Dermis microvascular lymphatic vessel endothelial cell (primary cell): ENCODE data around the gene CEP162. TPM values are rescaled to one million over a fixed set of nuclear protein-coding genes. Genes with fewer than 3 reads are reported as not detected.
"Not testable (repeated sequence)": the region's sequence is repeated elsewhere in the genome, so short reads cannot be mapped to it uniquely, and the experiment has no call there.

Source experiments
- DNase-seq, 2 donors: peaks; one replicate each; pipeline versions ENCODE4 v3.0.0 to v3.0.0-alpha.2; 2010; ENCODE audit warnings: low read depth in 2 of 2
- total RNA-seq: library from RNA; depleted of rRNA; stranded (reverse); fragments of >200 nt; gene quantifications from 2 replicates; pipeline ENCODE4 v1.2.1, GENCODE V29; 2014

Gene CEP162
- total RNA-seq, 1 donor from 2014 or later = 3.6 TPM

DNA sequence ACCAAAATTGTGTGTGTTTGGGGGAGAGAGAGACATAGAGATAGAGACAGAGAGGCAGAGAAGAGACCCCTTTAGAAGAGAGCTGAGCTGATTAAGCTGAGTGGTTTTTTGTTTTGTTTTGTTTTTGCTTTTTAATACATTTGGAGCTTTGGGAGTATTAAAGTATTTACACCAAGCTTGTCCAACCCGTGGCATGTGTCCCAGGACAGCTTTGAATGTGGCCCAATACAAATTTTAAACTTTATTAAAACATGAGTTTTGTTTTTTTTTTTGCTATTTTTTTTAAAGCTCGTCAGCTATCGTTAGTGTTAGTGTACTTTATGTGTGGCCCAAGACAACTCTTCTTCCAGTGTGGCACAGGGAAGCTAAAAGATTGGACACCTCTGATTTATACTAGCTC lies 137.9 kb downstream of the CEP162 start:
- no peak for DNase-seq

DNA sequence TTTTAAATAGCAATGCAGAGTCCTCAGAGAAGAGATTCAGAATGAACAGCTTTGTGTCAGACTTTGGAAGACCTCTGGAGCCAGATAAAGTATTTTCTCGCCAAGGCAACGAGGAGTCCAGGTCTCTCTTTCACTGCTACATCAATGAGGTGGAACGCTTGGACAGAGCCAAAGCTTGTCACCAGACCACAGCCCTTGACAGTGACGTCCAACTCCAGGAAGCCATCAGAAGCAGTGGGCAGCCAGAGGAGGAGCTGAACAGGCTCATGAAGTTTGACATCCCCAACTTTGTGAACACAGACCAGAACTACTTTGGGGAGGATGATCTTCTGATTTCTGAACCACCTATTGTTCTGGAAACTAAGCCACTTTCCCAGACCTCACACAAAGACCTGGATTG lies 138.4 kb downstream of the CEP162 start:
- no peak for DNase-seq

DNA sequence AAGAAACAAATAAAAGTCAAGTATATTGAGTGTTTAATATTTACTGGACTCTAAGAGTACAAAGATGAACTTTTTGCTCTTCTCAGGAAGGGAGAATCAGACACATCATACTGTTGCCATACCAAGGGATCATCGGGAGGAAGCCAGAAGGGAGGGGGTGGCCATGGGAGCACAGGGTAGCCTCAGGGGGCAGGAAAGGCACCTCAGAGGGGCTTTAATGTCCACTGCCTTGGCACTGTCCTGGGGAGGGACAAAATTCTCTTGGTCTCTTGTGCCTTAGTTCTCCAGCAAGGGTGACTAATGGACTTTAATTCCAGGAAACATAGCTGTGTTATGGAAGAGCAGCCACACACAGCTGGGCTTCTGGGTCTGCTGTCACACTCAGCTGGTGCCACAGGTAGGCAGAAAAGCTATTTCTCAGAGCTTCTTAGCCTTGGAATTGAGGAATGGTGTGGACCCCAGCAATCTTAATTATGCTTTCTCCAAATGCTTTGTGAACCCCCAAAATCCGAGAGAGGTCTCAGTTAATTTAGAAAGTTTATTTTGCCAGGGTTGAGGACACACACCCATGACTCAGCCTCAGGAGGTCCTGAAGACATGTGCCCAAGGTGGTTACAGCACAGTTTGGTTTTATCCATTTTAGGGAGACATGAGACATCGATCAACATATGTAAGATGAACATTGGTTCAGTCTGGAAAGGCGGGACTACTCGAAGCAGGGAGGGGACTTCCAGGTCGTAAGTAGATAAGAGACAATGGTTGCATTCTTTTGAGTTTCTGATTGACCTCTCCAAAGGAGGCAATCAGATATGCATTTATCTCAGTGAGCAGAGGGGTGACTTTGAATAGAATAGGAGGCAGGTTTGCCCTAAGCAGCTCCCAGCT lies 140.7 kb downstream of the CEP162 start:
- no peak for DNase-seq

DNA sequence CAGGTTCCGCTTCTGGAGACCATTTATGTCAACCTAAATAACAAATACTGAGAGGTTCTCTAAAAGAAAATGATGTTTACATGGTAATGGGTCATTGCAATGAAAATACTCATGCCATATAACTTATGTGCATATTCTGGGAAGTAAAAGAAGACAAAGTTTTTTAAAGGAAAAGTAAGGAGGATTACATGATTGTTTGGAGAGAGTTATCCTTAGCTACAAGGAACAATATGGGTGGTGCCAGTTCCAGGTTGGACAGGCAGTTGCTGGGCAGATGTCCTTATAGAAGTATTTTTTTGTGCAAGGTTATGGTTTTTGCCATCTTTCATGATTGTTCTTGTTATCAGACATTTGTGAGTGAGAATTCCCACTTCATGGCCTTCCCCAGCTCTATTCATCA lies 141.4 kb downstream of the CEP162 start:
- DNase-seq = no peak

DNA sequence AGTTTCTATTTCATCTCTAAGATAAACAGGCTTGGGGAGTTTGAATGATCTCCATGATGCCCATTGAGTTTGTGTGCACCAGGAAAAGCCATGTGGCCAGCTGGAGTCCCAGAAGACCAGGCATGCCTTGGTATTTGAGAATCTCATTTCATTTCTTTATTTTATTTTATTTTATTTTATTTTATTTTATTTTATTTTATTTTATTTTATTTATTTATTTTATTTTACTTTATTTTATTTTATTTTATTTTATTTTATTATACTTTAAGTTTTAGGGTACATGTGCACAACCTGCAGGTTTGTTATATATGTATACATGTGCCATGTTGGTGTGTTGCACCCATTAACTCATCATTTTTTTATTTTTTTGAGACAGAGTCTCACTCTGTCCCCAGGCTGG lies 142.7 kb downstream of the CEP162 start:
- not testable (repeated sequence) for DNase-seq

DNA sequence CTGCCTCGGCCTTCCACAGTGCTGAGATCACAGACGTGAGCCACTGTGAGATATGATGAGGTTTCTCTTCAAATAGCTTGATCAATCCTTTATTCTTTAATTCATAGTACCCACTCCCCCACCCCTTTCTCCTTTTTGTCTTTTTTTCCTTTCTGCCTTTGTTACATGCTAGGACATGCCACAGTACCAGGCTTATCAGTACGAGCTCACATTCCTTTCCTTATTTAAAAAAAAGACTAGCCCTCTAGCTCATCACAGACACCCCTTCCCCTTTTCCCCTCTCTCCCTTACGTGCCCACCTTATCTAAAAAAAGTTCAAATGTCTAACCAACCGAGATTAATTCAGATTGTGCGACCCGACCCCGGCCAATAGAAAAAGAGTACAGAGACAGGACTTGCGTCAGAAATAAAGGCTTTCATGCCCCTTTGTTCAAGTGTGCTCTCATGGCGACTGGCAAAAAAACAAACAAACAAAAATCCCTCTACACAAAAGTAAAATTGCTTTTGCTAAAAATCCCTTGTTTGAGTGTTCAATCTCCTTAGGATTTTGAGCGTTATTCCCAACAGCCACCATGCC lies 144.7 kb downstream of the CEP162 start:
- DNase-seq = no peak

DNA sequence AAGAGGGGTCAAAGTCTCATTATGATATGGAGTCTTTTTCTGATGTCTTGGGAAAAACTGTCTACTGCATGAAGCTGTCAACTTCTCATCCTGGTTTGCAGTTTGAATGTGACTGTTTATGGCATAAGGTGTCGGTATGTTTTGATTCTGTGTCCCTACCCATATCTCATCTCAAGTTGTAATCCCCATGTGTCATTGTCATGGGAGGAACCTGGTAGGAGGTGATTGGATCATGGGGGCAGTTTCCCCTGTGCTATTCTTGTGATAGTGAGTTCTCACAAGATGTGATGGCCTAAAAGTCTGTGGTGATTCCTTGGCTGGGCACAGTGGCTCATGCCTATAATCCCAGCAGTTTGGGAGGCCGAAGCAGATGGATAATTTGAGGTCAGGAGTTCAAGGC lies 146.2 kb downstream of the CEP162 start:
- DNase-seq = no peak

DNA sequence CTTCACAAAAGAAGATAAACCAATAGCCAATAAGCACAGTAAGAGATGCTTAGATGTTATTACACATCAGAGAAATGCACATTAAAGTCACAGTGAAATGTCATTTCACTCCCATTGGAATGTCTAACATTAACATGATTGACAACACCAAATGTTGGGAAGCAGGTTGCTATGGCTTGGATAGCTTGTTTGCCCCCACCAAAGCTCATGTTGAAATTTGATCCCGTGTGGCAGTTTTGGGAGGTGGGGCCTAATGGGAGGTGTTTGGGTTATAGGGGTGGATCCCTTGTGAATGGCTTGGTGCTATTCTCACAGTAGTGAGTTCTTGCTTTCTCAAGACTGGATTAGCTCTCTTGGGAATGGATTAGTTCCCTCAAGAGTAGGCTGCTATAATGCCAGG lies 149.1 kb downstream of the CEP162 start:
- DNase-seq = no peak

DNA sequence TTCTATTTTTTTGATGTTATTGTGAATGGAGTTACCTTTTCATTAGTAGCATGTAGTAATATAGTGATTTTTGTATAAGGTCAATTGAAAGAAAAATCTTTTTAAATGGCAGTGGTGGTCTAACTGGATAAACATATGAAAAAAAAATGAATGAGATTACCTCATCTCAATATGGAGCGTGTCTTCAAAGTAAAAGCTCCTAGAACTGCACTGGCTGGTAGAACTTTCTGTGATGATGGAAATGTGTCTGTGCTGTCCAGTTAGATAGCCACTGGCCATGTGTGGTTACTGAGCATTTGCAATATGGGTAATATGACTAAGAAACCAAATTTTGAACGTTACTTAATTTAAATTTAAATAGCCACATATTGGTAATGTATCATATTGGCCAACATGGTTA lies 149.8 kb downstream of the CEP162 start:
- DNase-seq = no peak

DNA sequence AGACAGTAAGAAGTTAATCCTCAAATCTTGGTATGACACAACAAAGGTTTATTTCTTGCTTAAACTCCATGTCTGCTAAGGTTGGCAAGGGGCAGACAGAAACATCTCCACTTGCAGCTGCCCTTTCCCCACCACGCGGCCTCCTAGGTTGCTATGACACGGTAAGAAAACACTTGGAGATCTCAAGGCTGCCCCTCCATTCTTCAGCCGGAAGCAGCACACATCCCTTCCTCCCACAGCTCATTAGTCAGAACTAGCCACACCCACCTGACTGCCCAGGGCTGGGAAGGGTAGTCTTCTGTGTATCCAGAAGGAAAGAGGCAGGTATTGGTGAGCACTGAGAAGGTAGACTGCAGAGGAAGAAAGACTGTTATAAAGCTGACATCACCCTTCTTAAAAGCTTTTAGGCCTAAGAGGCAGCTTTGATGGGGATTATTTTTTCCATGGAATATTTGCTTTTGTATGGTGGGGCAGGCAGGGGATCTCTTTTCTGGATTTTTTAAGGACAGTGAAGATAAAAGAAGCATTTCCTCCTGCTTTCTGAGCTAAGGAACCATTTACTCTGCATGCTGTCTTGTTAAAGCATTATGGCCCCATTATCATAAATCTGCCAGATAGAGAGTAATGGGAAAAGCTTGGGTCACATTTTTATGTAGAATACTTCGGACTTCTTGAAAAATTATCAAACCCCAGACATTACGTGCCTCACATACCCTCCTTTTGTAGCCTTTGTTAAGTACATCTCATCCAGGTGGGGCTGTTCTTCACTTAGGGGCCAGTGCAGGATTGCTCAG lies 152.3 kb downstream of the CEP162 start:
- DNase-seq = peak in 1 of 2 donors; percentile 9

Other genes starting within 250 kb of the CEP162 start
- gene MRAP2, start 193.9 kb downstream of the CEP162 start, total RNA-seq = 4.6 and 4.9 TPM in 2 replicates